HEK293 (cell line): ENCODE data around the gene KLHL35.
"Not testable (repeated sequence)": the region's sequence is repeated elsewhere in the genome, so short reads cannot be mapped to it uniquely, and the experiment has no call there.

Experiments used
- CTCF ChIP-seq: fragments of 450-650 bp; formaldehyde crosslinking; IDR thresholded peaks from 2 replicates; pipeline ENCODE4 v1.5.1; 2016; ENCODE audit warnings: missing biosample characterization, missing genetic modification characterization
- OVOL3 ChIP-seq: fragments of 450-650 bp; formaldehyde crosslinking; IDR thresholded peaks from 2 replicates; pipeline ENCODE4 v1.5.1; 2016; ENCODE audit warnings: missing biosample characterization, missing genetic modification characterization
- SETDB1 ChIP-seq: IDR thresholded peaks from one replicate; pipeline ENCODE4 v1.6.1; 2017; ENCODE audit warnings: mild to moderate bottlenecking, low read length, moderate library complexity, mixed read lengths; ENCODE audit not compliant: insufficient read length
- YY1 ChIP-seq: fragments of 450-650 bp; formaldehyde crosslinking; IDR thresholded peaks from 2 replicates; pipeline ENCODE4 v1.5.1; 2018; ENCODE audit warnings: missing biosample characterization, missing genetic modification characterization
- ZNF121 ChIP-seq: fragments of 450-650 bp; formaldehyde crosslinking; IDR thresholded peaks from 2 replicates; pipeline ENCODE4 v1.5.1; 2016; ENCODE audit warnings: missing biosample characterization, missing genetic modification characterization
- ZNF133 ChIP-seq: fragments of 450-650 bp; formaldehyde crosslinking; IDR thresholded peaks from 2 replicates; pipeline ENCODE4 v1.5.1; 2016; ENCODE audit warnings: missing biosample characterization, missing genetic modification characterization
- ZNF16 ChIP-seq: fragments of 450-650 bp; formaldehyde crosslinking; IDR thresholded peaks from 2 replicates; pipeline ENCODE4 v1.5.1; 2016; ENCODE audit warnings: low read depth, missing biosample characterization, missing genetic modification characterization
- ZNF350 ChIP-seq: fragments of 450-650 bp; formaldehyde crosslinking; IDR thresholded peaks from 2 replicates; pipeline ENCODE4 v1.5.0; 2017; ENCODE audit warnings: missing biosample characterization, mild to moderate bottlenecking, missing genetic modification characterization
- ZNF571 ChIP-seq: fragments of 450-650 bp; formaldehyde crosslinking; IDR thresholded peaks from 2 replicates; pipeline ENCODE4 v1.5.0; 2017; ENCODE audit warnings: missing biosample characterization, missing genetic modification characterization

GRCh38 chr11:75409971-75410370, 23.0 kb downstream of the KLHL35 start:
- not testable (repeated sequence) for TF ChIP-seq CTCF; ZNF571 (tag by site-specific recombination); ZNF121 (tag by site-specific recombination); SETDB1; ZNF350; OVOL3; ZNF133 (tag by site-specific recombination); ZNF16 (tag by site-specific recombination); YY1 (tag by site-specific recombination)
